NOMO-1 treated with dmso at 0.1 percent for 144 hours (cell line): ENCODE measurements around the gene DIO3.
A peak's percentile ranks its signal among the peaks of the same experiment; 100 is the strongest.

ENCODE experiments used
- DNase-seq: peaks from one replicate; lab custom pipeline; 2025; ENCODE audit not compliant: unreplicated experiment; lab: John Stamatoyannopoulos, UW

Gene DIO3

GRCh38 chr14:101595887-101596721, 34.8 kb downstream of the DIO3 start:
- DNase-seq: peak; percentile 2

- DNase-seq: no peak
Measured at GRCh38 chr14:101596742-101597141, 35.4 kb downstream of the DIO3 start.

- no peak for DNase-seq
Measured at GRCh38 chr14:101598159-101598558, 36.9 kb downstream of the DIO3 start.

GRCh38 chr14:101598571-101599233, 37.4 kb downstream of the DIO3 start:
- DNase-seq: no peak

GRCh38 chr14:101599234-101599885, 38.1 kb downstream of the DIO3 start:
- DNase-seq: no peak

GRCh38 chr14:101600336-101600890, 39.1 kb downstream of the DIO3 start:
- no peak for DNase-seq

- no peak for DNase-seq
Measured at GRCh38 chr14:101600891-101601605, 39.8 kb downstream of the DIO3 start.

GRCh38 chr14:101601606-101602465, 40.5 kb downstream of the DIO3 start:
- no peak for DNase-seq

GRCh38 chr14:101602466-101602840, 41.2 kb downstream of the DIO3 start:
- DNase-seq: no peak

GRCh38 chr14:101603096-101603495, 41.8 kb downstream of the DIO3 start:
- no peak for DNase-seq

- DNase-seq: no peak
Measured at GRCh38 chr14:101604228-101604934, 43.1 kb downstream of the DIO3 start.

- no peak for DNase-seq
Measured at GRCh38 chr14:101604935-101605780, 43.9 kb downstream of the DIO3 start.

GRCh38 chr14:101605836-101606235, 44.5 kb downstream of the DIO3 start:
- no peak for DNase-seq
